NB4 (cell line): ENCODE results near the gene ITPR2.

Experiments used
- MAX ChIP-seq: IDR thresholded peaks from 2 replicates; pipeline ENCODE4 v1.6.1; 2011; ENCODE audit warnings: low read depth, low read length
- MYC ChIP-seq: IDR thresholded peaks from 2 replicates; pipeline ENCODE4 v1.6.1; 2011; ENCODE audit warnings: low read depth, low read length
- POLR2A ChIP-seq: IDR thresholded peaks from 2 replicates; pipeline ENCODE4 v1.6.1; 2011; ENCODE audit warnings: mild to moderate bottlenecking; ENCODE audit not compliant: insufficient read length; ENCODE audit errors: extremely low read depth
- TF ChIP-seq, protein P1 (sequence below): IDR thresholded peaks from one replicate; pipeline ENCODE4 v1.5.1; 2012; ENCODE audit warnings: low read depth, low read length

DNA sequence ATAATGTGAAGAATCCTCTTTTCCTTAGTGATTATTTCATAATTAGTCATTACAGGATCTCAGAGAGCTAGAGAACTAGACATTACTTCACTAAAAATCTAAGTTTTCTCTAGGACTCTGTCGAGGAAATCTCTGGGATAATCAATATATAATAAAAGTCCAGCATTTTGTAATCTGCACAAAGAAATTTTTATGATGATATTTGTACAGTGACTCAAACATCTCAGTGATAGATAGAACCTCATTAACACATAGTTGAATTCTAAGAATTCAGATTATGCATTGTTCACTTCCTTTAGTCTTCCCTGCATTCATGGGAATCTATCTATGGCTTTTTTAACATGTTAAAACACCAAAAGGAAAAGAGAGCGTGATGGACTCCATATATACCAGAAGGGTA lies 11.0 kb downstream of the ITPR2 start:
- TF ChIP-seq, protein P1, sequence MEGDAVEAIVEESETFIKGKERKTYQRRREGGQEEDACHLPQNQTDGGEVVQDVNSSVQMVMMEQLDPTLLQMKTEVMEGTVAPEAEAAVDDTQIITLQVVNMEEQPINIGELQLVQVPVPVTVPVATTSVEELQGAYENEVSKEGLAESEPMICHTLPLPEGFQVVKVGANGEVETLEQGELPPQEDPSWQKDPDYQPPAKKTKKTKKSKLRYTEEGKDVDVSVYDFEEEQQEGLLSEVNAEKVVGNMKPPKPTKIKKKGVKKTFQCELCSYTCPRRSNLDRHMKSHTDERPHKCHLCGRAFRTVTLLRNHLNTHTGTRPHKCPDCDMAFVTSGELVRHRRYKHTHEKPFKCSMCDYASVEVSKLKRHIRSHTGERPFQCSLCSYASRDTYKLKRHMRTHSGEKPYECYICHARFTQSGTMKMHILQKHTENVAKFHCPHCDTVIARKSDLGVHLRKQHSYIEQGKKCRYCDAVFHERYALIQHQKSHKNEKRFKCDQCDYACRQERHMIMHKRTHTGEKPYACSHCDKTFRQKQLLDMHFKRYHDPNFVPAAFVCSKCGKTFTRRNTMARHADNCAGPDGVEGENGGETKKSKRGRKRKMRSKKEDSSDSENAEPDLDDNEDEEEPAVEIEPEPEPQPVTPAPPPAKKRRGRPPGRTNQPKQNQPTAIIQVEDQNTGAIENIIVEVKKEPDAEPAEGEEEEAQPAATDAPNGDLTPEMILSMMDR = no peak
- TF ChIP-seq POLR2A = no peak
- no peak for TF ChIP-seq MAX
- TF ChIP-seq MYC = no peak
